Hepatocyte (in vitro differentiated cells): ENCODE results near the gene PCSK4.

Source experiments
- EZH2 ChIP-seq: fragments of 200-600 bp; sonication (generic); IDR thresholded peaks from 2 replicates; pipeline ENCODE4 v1.6.1; 2016; ENCODE audit warnings: antibody characterized with exemption, mild to moderate bottlenecking, borderline replicate concordance
- TF ChIP-seq, protein P1 (sequence below): fragments of 200-600 bp; sonication (generic); IDR thresholded peaks from 2 replicates; pipeline ENCODE4 v1.5.1; 2016; ENCODE audit warnings: antibody characterized with exemption, mild to moderate bottlenecking; ENCODE audit not compliant: poor library complexity

DNA sequence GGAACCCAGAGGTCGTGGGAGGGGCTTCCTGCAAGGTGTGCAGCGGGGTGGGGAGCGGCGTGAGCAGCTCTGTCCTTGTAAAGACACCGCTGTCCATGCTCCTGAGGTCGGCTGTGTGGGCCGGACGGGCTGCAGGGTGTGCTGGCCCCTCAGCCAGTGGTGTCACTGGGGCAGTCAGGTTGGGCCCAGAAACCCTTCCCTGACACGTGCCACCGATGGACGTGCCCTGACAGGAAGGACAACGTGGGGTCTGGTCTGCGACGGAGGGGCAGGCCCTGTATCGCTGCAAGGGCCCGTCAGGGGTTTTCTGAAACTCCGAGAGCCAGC lies 56.1 kb downstream of the PCSK4 start:
- TF ChIP-seq, protein P1, sequence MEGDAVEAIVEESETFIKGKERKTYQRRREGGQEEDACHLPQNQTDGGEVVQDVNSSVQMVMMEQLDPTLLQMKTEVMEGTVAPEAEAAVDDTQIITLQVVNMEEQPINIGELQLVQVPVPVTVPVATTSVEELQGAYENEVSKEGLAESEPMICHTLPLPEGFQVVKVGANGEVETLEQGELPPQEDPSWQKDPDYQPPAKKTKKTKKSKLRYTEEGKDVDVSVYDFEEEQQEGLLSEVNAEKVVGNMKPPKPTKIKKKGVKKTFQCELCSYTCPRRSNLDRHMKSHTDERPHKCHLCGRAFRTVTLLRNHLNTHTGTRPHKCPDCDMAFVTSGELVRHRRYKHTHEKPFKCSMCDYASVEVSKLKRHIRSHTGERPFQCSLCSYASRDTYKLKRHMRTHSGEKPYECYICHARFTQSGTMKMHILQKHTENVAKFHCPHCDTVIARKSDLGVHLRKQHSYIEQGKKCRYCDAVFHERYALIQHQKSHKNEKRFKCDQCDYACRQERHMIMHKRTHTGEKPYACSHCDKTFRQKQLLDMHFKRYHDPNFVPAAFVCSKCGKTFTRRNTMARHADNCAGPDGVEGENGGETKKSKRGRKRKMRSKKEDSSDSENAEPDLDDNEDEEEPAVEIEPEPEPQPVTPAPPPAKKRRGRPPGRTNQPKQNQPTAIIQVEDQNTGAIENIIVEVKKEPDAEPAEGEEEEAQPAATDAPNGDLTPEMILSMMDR: no peak
- no peak for TF ChIP-seq EZH2
